Measurements from ENCODE around the gene FOXP4.

GRCh38 chr6:41559655-41560427, 13.7 kb downstream of the FOXP4 start:
- TF ChIP-seq CTCF (IDR thresholded peaks at IDR 0.05) (no peak), MXI1 (IDR thresholded peaks at IDR 0.05; ENCODE audit: low read depth, low read length) (no peak), PBX3 (IDR thresholded peaks at IDR 0.05) (no peak), YY1 (IDR thresholded peaks at IDR 0.05; ENCODE audit: low read depth) (no peak), POLR2AphosphoS5 (IDR thresholded peaks at IDR 0.05; ENCODE audit: low read depth, low read length) (no peak), REST (IDR thresholded peaks at IDR 0.05; ENCODE audit: low read depth, low read length) (no peak), GABPA (IDR thresholded peaks at IDR 0.05; ENCODE audit: low read depth) (no peak), EP300 (IDR thresholded peaks at IDR 0.05; ENCODE audit: borderline replicate concordance in 1 of 2, low read depth in 1 of 2, low read length in 1 of 2) (no peak), CHD2 (IDR thresholded peaks at IDR 0.05; ENCODE audit: low read length, partially characterized antibody) (no peak), FOSL2 (IDR thresholded peaks at IDR 0.05; ENCODE audit: borderline replicate concordance, low read depth) (no peak), ELF1 (IDR thresholded peaks at IDR 0.05) (no peak)
- TF ChIP-seq, protein P1, sequence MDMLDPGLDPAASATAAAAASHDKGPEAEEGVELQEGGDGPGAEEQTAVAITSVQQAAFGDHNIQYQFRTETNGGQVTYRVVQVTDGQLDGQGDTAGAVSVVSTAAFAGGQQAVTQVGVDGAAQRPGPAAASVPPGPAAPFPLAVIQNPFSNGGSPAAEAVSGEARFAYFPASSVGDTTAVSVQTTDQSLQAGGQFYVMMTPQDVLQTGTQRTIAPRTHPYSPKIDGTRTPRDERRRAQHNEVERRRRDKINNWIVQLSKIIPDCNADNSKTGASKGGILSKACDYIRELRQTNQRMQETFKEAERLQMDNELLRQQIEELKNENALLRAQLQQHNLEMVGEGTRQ (IDR thresholded peaks at IDR 0.05; ENCODE audit: borderline replicate concordance, low read depth, low read length) = no peak
